Liver (tissue), 9 donors: ENCODE data around the gene RASGRF1. TPM values are rescaled to one million over a fixed set of nuclear protein-coding genes. Genes with fewer than 3 reads are reported as not detected.

Source experiments
- DNase-seq: peaks from one replicate; pipeline ENCODE4 v3.0.0-alpha.2; 2017; ENCODE audit warnings: low spot score
- H3K27ac ChIP-seq, 2 donors: one replicate each; pipeline ENCODE4 v1.7.0; 2013; ENCODE audit warnings: inconsistent platforms in 2 of 2, low read length in 2 of 2, control low read depth in 1 of 2, low read depth in 1 of 2, mild to moderate bottlenecking in 1 of 2
- H3K27me3 ChIP-seq, 4 donors: one replicate each; pipeline versions ENCODE4 v1.6.1 to v1.7.0; 2013; ENCODE audit warnings: low read length in 3 of 4, inconsistent platforms in 1 of 4, mild to moderate bottlenecking in 1 of 4, moderate library complexity in 1 of 4; ENCODE audit not compliant: control insufficient read depth in 4 of 4, insufficient read depth in 4 of 4
- H3K36me3 ChIP-seq, 4 donors: one replicate each; pipeline versions ENCODE4 v1.6.1 to v1.7.0; 2013; ENCODE audit warnings: low read length in 3 of 4, mild to moderate bottlenecking in 3 of 4, low read depth in 1 of 4, moderate library complexity in 1 of 4; ENCODE audit not compliant: control insufficient read depth in 4 of 4, insufficient read depth in 3 of 4
- H3K4me1 ChIP-seq, 4 donors: one replicate each; pipeline versions ENCODE4 v1.6.1 to v1.7.0; 2013; ENCODE audit warnings: low read length in 3 of 4, mild to moderate bottlenecking in 3 of 4, moderate library complexity in 1 of 4; ENCODE audit not compliant: control insufficient read depth in 4 of 4, insufficient read depth in 4 of 4
- H3K4me3 ChIP-seq, 3 donors: one replicate each; pipeline versions ENCODE4 v1.6.1 to v1.7.0; 2013; ENCODE audit warnings: low read length in 3 of 3, control low read depth in 1 of 3, low read depth in 1 of 3, mild to moderate bottlenecking in 1 of 3
- H3K9ac ChIP-seq, 2 donors: one replicate each; pipeline ENCODE4 v1.7.0; 2013; ENCODE audit warnings: low read length in 2 of 2, mild to moderate bottlenecking in 2 of 2, moderate library complexity in 2 of 2, control low read depth in 1 of 2, low read depth in 1 of 2
- H3K9me3 ChIP-seq, 4 donors: one replicate each; pipeline versions ENCODE4 v1.6.1 to v1.7.0; 2013; ENCODE audit warnings: low read length in 3 of 4; ENCODE audit not compliant: control insufficient read depth in 4 of 4
- ATF3 ChIP-seq: IDR thresholded peaks from 2 replicates; pipeline ENCODE4 v1.6.1; 2016; ENCODE audit warnings: antibody characterized with exemption
- CTCF ChIP-seq: fragments of 150-350 bp; IDR thresholded peaks from 2 replicates; pipeline ENCODE4 v1.5.1; 2017; ENCODE audit warnings: improper control_type of control experiment, low read depth, low read length; ENCODE audit not compliant: missing input control
- EGR1 ChIP-seq, 2 donors: IDR thresholded peaks; 2 replicates each; pipeline ENCODE4 v1.6.1; 2016 to 2018; ENCODE audit warnings: antibody characterized with exemption in 2 of 2, low read depth in 2 of 2
- FOXA1 ChIP-seq: IDR thresholded peaks from 2 replicates; pipeline ENCODE4 v1.6.1; 2016; ENCODE audit warnings: antibody characterized with exemption
- FOXA2 ChIP-seq: IDR thresholded peaks from 2 replicates; pipeline ENCODE4 v1.6.1; 2016; ENCODE audit warnings: antibody characterized with exemption
- HNF4A ChIP-seq, 2 donors: conservative IDR thresholded peaks; 2 replicates each; pipeline ENCODE4 v1.6.1; 2016; ENCODE audit warnings: antibody characterized with exemption in 2 of 2, mild to moderate bottlenecking in 2 of 2
- JUND ChIP-seq, 2 donors: IDR thresholded peaks; 2 replicates each; pipeline ENCODE4 v1.6.1; 2016; ENCODE audit warnings: antibody characterized with exemption in 2 of 2
- NR2F2 ChIP-seq: IDR thresholded peaks from 2 replicates; pipeline ENCODE4 v1.6.1; 2016; ENCODE audit warnings: antibody characterized with exemption
- RAD21 ChIP-seq, 2 donors: IDR thresholded peaks; 2 replicates each; pipeline ENCODE4 v1.6.1; 2016; ENCODE audit warnings: antibody characterized with exemption in 2 of 2, mild to moderate bottlenecking in 2 of 2
- REST ChIP-seq: IDR thresholded peaks from 2 replicates; pipeline ENCODE4 v1.6.1; 2016; ENCODE audit warnings: antibody characterized with exemption, mild to moderate bottlenecking
- RXRA ChIP-seq, 2 donors: IDR thresholded peaks; 2 replicates each; pipeline ENCODE4 v1.6.1; 2017 to 2018; ENCODE audit warnings: antibody characterized with exemption in 2 of 2, mild to moderate bottlenecking in 1 of 2
- SP1 ChIP-seq: IDR thresholded peaks from 2 replicates; pipeline ENCODE4 v1.6.1; 2018; ENCODE audit warnings: antibody characterized with exemption, mild to moderate bottlenecking
- TAF1 ChIP-seq: conservative IDR thresholded peaks from 2 replicates; pipeline ENCODE4 v1.6.1; 2016; ENCODE audit warnings: antibody characterized with exemption, mild to moderate bottlenecking
- YY1 ChIP-seq: IDR thresholded peaks from 2 replicates; pipeline ENCODE4 v1.6.1; 2016; ENCODE audit warnings: antibody characterized with exemption, mild to moderate bottlenecking
- ZBTB33 ChIP-seq: IDR thresholded peaks from 2 replicates; pipeline ENCODE4 v1.6.1; 2016; ENCODE audit warnings: antibody characterized with exemption
- WGBS: extraction: QIAGEN DNeasy Blood & Tissue Kit; methylation state at CpG from one replicate; pipeline ENCODE4 v1.1.7; 2013; 5-methylcytosine and 5-hydroxymethylcytosine counted together
- polyA plus RNA-seq, 2 donors: library from polyadenylated mRNA; stranded (reverse) in 1 of 2; unstranded in 1 of 2; fragments of 200-250 nt in 1 of 2; fragments of >200 nt in 1 of 2; fragmentation: Nextera tagmentation in 1 of 2; extraction: Ambion mirVana in 1 of 2; gene quantifications; one replicate each; pipeline versions ENCODE4 v1.2.1 to v1.2.3, GENCODE V29; 2013 to 2015
- total RNA-seq, 2 donors: library from RNA; depleted of rRNA; stranded (reverse); fragments of >200 nt; gene quantifications; one replicate each; pipeline ENCODE4 v1.2.3, GENCODE V29; 2014
- donor health status: healthy.
- donor health status: healthy.
- donor health status: healthy.
- donor health status: healthy.
- donor health status: healthy.

The RASGRF1 gene
- total and polyA plus RNA-seq, 4 donors = 0.28 TPM; not detected in 3

GRCh38 chr15:78912316-78912715, 178.3 kb downstream of the RASGRF1 start (continued):
- TF ChIP-seq ZBTB33 (no peak), SP1 (no peak), JUND (IDR thresholded peaks at IDR 0.05) (no peak), RXRA (IDR thresholded peaks at IDR 0.05) (no peak), NR2F2 (no peak), EGR1 (IDR thresholded peaks at IDR 0.05; ENCODE audit: low read depth in 2 of 2) (no peak), FOXA2 (no peak), ATF3 (no peak), FOXA1 (no peak)

- Histone ChIP-seq H3K4me3 (no peak overlapping the region), H3K4me1 (peaks cover 6 to 23% (median 15%) of the 10 kb centered on the region in 4 donors), H3K27ac (no peak overlapping the region), H3K9ac (no peak overlapping the region), H3K36me3 (peaks cover 4 to 30% (median 12%) of the 10 kb centered on the region in 4 donors), H3K9me3 (no peaks in the 10 kb centered on the region), H3K27me3 (no peaks in the 10 kb centered on the region)
- WGBS = 82% methylated on average over 7 of the region's 7 CpGs
- DNase-seq = no peak
- no peak for TF ChIP-seq TAF1
- TF ChIP-seq REST = no peak
- no peak for TF ChIP-seq YY1
- no peak for TF ChIP-seq RAD21 (IDR thresholded peaks at IDR 0.05)
- no peak for TF ChIP-seq FOXA2
- no peak for TF ChIP-seq CTCF
- TF ChIP-seq EGR1 (IDR thresholded peaks at IDR 0.05; ENCODE audit: low read depth in 2 of 2) = no peak
- no peak for TF ChIP-seq JUND (IDR thresholded peaks at IDR 0.05)
- no peak for TF ChIP-seq NR2F2
- no peak for TF ChIP-seq FOXA1
- TF ChIP-seq HNF4A (conservative IDR thresholded peaks at IDR 0.05) = no peak
- no peak for TF ChIP-seq ATF3
These were observed 180.3 kb downstream of the RASGRF1 start for GRCh38 chr15:78910271-78910670.

Other genes with a start within 250 kb of the RASGRF1 start
- 100 to 1,000 TPM; 120 to 134 TPM for gene MORF4L1, start 217.9 kb downstream of the RASGRF1 start, total RNA-seq
- gene MORF4L1, start 217.9 kb downstream of the RASGRF1 start, polyA plus RNA-seq = 100 to 1,000 TPM in 1 of 2 donors, 10 to 100 TPM in 1; 67.5 to 127 TPM
- 10 to 100 TPM; 46.3 to 73.3 TPM for gene CTSH, start 145.7 kb downstream of the RASGRF1 start, total RNA-seq
- gene CTSH, start 145.7 kb downstream of the RASGRF1 start, polyA plus RNA-seq = 100 to 1,000 TPM; 118 to 162 TPM
- under 1 TPM in 1 of 2 donors, not detected in 1; under 0.01 TPM for gene ANKRD34C, start 191.9 kb upstream of the RASGRF1 start, total RNA-seq
- gene ANKRD34C, start 191.9 kb upstream of the RASGRF1 start, polyA plus RNA-seq = not detected
- 10 to 100 TPM; 12.0 to 28.1 TPM for gene TMED3, start 220.3 kb upstream of the RASGRF1 start, total RNA-seq
- 10 to 100 TPM; 11.0 to 16.0 TPM for gene TMED3, start 220.3 kb upstream of the RASGRF1 start, polyA plus RNA-seq